ENCODE results near the gene TRMT1. TPM values are rescaled to one million over a fixed set of nuclear protein-coding genes. Genes with fewer than 3 reads are reported as not detected.

TRMT1 gene
- total RNA-seq, 1 experiment from 2014 or later = 52.0 TPM

GRCh38 chr19:13127051-13127450, 10.5 kb upstream of the TRMT1 start:
- CTCF ChIA-PET = no interaction called here
- intact Hi-C loops (cut with micrococcal nuclease; ENCODE audit: unreplicated experiment) = no loop called here
- no peak for TF ChIP-seq REST (IDR thresholded peaks at IDR 0.05; ENCODE audit: insufficient read depth in 1 of 2, low read depth in 2 of 2, low read length in 1 of 2)
- no peak for TF ChIP-seq CTCF (IDR thresholded peaks at IDR 0.05)
- TF ChIP-seq POLR2AphosphoS5 (IDR thresholded peaks at IDR 0.05; ENCODE audit: low read depth, low read length) = no peak
- no peak for TF ChIP-seq SIN3A (IDR thresholded peaks at IDR 0.05; ENCODE audit: borderline replicate concordance, insufficient read depth, low read depth, low read length)
- TF ChIP-seq TCF7L2 (IDR thresholded peaks at IDR 0.05; ENCODE audit: low read depth, low read length) = no peak
- POLR2A ChIA-PET = interaction anchor here (0.6 kb wide), 1 partner anchor 113 kb away, joined by 5 read pairs; no protein-coding TSS in a partner anchor
- ATAC-seq = no peak
- H3K36me3 ChIP-seq (ENCODE audit: control insufficient read depth, insufficient read depth, low read length) = no peaks in the 10 kb centered on the region
- in situ Hi-C loops (cut with HindIII; ENCODE audit: low pct_unique_long_range_greater_than_20kb, low sequenced_read_pairs) = no loop called here
- no peak overlapping the region for H3K27ac ChIP-seq (ENCODE audit: low read length)
- H3K27me3 ChIP-seq (ENCODE audit: control insufficient read depth, insufficient read depth, low read length) = no peaks in the 10 kb centered on the region
- BruUV-seq (replicated peaks) = no TSS peak
- no peaks in the 10 kb centered on the region for H3K9me3 ChIP-seq (ENCODE audit: control insufficient read depth, insufficient read depth, low read depth, low read length)
- no peaks in the 10 kb centered on the region for H3K4me1 ChIP-seq (ENCODE audit: control insufficient read depth, insufficient read depth, low read length)
- no peak for DNase-seq (ENCODE audit: low read depth, low spot score)
- no peak overlapping the region for H3K4me3 ChIP-seq (ENCODE audit: low read depth in 2 of 2, low read length in 2 of 2)

GRCh38 chr19:13122980-13123957, 6.7 kb upstream of the TRMT1 start:
- CTCF ChIA-PET = no interaction called here
- Histone ChIP-seq H3K27me3 (ENCODE audit: control insufficient read depth, insufficient read depth, low read length) (no peaks in the 10 kb centered on the region), H3K36me3 (ENCODE audit: control insufficient read depth, insufficient read depth, low read length) (no peaks in the 10 kb centered on the region; the same call in none of the 2 replicates), H3K4me3 (ENCODE audit: low read depth in 2 of 2, low read length in 2 of 2) (no peak overlapping the region), H3K4me1 (ENCODE audit: control insufficient read depth, insufficient read depth, low read length) (peaks cover 18% of the 10 kb centered on the region), H3K9me3 (ENCODE audit: control insufficient read depth, insufficient read depth, low read depth, low read length) (no peaks in the 10 kb centered on the region), H3K27ac (ENCODE audit: low read length) (no peak overlapping the region)
- in situ Hi-C loops (cut with HindIII; ENCODE audit: low pct_unique_long_range_greater_than_20kb, low sequenced_read_pairs) = no loop called here
- intact Hi-C loops (cut with micrococcal nuclease; ENCODE audit: unreplicated experiment) = no loop called here
- POLR2A ChIA-PET = no interaction called here
- TF ChIP-seq TCF7L2 (IDR thresholded peaks at IDR 0.05; ENCODE audit: low read depth, low read length) (no peak), CTCF (IDR thresholded peaks at IDR 0.05) (no peak)
- ATAC-seq (no peak), DNase-seq (ENCODE audit: low read depth, low spot score) (no peak)
- no TSS peak for BruUV-seq (replicated peaks)

Data from Panc1 (cell line).